ENCODE measurements around the gene ICE2.

The ICE2 gene

GRCh38 chr15:60494108-60494507 lies 15.2 kb upstream of the ICE2 start:
- no peak for DNase-seq

DNA sequence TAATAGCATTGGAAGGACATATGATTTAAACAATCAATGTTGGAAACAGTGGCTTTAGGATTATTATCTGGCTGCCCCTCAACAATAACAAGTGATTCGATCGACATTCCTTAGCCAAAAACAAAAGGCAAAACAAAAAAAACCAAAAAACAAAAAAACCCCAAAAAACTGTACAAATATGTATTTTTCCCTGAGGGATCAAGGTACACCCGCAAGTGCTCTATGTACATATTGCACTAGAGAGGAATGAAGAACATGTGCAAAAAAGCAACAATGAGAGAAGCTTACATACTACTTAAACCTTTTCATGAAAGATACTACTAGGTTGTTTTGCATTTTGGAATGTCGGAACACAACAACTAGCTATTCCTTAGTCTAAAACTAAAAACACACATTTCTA lies 14.2 kb upstream of the ICE2 start:
- no peak for DNase-seq

DNA sequence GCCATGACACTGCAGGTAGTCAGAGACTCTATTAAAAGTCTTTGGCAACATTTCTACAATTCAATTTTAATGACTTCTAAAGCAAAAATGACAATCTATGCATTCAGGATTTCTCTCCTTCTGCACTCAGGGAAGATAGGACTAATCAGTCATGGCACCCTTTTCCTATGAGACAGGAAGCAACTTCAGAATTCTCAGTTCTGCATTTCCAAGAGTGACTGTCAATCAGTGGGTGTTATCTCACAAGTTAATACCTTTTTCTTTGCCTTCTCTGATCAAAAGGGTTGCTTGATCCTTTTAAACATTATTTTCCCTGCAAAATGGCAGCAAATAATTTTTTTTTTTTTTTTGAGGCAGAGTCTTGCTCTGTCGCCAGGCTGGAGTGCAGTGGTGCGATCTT lies 7.8 kb upstream of the ICE2 start:
- no peak for DNase-seq

DNA sequence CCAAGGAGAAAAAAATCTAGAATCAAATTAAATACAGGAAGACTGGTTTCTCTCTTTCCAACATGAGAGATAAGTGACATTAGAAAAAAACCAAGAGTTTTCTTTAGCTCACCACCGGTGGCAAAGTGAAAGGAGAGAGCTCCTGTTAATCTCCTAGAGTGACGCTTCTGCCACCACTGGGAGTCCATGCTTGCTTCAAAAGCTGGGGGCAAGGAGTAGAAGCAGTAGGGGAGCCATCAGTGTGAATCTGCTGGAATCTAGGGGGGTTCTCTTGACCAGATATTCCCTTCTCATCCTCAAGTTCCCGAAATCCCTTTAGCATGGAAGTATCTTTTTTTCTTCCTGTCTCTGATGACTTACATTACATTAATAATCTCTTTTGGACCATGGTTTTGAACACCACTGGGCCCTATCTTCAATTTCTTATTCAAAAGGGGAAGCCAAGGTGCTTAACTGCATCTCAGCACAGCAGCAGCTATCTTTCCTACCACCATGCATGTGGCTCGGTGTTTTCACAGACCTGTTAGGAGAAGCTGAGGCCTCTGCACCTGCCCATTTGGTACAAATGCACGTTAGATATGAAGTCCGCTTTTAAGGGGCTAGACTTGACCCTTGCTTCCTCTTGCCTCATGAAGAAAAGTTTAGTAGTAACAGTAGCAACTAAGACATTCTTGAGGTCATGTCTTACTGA lies 6.6 kb upstream of the ICE2 start:
- DNase-seq, result no peak

- no peak for DNase-seq
Measured at GRCh38 chr15:60483042-60483441, 4.1 kb upstream of the ICE2 start.

DNA sequence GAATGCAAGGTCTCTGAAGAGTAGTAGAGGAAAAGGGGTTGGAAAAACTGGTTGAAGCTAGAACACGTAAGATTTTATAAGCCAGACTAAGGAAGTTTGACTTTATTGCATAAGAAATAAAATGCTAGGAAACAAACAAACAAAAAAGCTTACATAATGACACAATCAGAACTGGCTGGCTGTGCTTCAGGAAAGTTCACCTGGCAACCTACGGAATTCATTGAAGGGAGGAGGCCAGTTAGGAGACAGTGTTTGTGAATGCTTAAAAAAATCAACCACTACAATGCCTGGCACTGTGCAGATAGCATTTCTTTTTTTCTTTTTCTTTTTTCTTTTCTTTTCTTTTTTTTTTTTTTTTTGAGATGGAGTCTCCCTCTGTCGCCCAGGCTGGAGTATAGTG lies 1.9 kb upstream of the ICE2 start:
- DNase-seq, result no peak

GRCh38 chr15:60480149-60480548 lies 1.2 kb upstream of the ICE2 start:
- DNase-seq, result no peak

DNA sequence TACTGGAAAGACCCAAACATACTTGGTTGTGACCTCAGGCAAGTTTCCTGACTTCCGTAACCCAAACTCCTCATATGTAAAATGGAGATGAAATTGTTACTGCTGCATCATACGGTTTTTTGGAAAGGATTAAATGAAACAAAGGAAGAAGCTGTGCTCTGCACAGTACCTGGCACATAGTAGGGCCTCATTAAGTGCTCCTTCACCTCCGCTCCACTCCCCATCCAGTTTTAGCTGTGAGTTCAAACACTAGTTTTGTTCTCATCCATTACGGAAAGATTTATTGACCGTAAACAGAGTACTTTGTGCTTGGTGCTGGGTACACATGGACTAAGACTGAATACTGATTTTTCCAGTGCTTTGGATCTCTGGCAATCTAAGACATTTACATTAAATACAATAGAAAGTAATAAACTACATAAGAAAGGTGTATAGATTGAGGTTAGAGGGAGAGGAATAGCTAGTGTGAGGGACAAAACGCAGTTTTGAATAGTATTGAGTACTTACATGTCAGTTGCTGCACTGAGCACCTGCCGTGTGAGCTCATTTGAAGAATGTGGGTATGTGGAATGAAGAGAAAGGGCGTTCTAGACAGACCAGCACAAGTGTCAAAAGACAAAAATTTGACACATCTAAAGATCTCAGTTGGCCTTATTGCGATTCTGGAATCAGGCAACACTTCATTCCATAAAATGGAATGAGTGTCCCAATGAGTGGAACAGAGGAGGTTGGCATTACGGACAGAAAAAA lies 594 bp upstream of the ICE2 start:
- no peak for DNase-seq

- no peak for DNase-seq
Measured at GRCh38 chr15:60477916-60478565, 901 bp downstream of the ICE2 start.

- DNase-seq, result no peak
Measured at GRCh38 chr15:60477164-60477563, 1.8 kb downstream of the ICE2 start.

- no peak for DNase-seq
Measured at GRCh38 chr15:60476713-60477112, 2.2 kb downstream of the ICE2 start.

DNA sequence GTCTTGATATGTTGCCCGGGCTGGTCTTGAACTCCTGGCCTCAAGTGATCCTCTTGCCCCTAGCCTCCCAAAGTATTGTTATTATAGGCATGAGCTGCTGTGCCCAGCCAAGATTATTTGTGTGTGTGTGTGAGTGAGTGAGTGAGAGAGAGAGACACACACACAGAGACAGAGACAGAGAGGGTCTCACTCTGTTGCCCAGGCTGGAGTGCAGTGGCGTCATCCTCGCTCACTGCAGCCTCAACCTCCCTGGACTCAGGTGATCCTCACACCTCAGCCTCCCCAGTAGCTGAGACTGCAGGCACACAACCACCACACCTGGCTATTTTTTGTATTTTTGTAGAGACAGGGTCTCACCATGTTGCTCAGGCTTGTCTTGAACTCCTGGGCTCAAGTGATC lies 5.8 kb downstream of the ICE2 start:
- DNase-seq, result no peak

DNA sequence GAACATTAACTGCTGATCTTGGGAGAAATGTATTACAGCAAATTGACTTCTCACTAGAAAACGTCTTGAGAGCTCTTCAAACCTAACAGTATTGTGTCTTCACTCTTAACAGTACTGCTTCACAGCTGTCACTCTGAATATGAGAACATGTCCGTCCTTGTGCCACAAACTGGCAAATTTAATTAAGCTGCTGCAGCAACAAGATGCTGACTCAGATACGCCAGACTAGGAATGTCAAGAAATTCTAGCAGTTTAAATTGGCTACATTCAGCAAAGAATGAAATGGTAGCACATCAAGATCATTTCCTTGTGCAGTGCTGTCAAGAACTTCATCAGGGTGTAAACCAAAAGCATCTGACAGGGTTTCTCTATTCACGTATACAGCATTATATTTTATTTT lies 7.6 kb downstream of the ICE2 start:
- no peak for DNase-seq

- DNase-seq, result no peak
Measured at GRCh38 chr15:60469893-60470641, 8.9 kb downstream of the ICE2 start.

DNA sequence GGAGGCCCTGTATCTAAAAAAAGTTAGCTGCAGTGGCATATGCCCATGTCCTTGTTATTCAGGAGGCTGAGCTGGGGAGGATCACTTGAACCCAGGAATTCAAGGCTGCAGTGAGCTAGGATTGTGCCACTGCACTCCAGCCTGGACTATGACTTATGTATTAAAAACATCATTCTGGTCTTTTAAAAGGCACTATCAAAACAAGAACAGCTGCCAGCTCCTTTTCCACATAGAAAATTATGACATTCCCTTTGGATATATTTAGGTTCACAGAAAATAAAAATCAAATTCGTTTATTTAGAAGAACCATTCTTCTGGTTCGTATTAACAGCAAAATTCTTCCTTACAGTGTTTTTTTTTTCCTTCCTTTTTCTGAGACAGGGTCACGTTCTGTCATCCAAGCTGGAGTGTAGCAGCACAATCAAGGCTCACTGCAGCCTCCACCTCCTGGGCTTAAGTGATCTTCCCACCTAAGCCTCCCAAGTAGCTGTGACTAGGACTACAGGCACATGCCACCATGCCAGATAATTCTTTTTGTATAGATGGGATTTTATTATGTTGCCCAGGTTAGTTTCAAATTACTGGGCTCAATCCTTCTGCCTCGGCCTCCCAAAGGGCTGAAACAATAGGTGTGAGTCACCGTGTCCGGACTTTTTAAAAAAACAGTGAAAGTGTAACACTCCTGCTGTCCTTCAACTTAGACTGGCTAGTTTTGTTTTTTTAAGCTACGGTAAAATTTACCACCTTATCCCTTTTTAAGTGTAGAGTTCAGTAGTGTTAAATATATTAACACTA lies 13.9 kb downstream of the ICE2 start:
- no peak for DNase-seq

- DNase-seq, result no peak
Measured at GRCh38 chr15:60462027-60462426, 16.9 kb downstream of the ICE2 start.

DNA sequence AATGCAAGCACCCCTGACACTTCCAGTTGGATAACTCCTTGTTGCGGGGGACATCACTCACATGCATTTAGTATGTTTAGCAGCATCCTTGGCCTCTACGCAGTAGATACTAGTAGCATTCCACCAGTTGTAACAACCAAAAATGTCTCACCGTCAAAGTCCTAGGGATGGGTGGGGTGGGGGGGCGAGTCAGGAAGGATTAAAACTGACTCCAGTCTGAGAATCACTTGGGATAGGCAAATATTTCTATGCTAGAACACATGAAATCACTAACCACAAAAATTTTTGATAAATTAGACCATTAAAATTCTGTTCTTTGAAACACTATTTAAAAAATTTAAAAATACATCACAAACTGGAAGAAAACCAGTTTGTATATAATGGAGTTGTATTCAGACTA lies 18.0 kb downstream of the ICE2 start:
- DNase-seq, result no peak

GRCh38 chr15:60458721-60459120 lies 20.2 kb downstream of the ICE2 start:
- DNase-seq, result no peak

- no peak for DNase-seq
Measured at GRCh38 chr15:60457985-60458384, 21.0 kb downstream of the ICE2 start.

DNA sequence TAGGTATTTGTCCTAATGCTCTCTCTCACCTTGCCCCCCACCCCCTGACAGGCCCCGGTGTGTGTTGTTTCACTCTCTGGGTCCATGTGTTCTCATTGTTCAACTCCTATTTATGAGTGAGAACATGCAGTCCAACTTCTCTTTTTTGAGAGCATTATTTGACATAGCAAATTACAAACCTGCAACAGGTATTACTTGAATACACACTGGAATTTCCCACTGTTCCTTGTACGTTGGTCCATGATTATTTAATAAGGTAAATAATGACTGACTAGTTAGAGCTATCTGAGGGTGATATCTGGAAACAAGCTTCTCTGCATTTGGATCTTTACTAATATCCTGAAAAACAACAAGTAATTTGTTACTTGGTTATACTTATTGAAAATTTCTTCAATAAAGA lies 24.1 kb downstream of the ICE2 start:
- no peak for DNase-seq

DNA sequence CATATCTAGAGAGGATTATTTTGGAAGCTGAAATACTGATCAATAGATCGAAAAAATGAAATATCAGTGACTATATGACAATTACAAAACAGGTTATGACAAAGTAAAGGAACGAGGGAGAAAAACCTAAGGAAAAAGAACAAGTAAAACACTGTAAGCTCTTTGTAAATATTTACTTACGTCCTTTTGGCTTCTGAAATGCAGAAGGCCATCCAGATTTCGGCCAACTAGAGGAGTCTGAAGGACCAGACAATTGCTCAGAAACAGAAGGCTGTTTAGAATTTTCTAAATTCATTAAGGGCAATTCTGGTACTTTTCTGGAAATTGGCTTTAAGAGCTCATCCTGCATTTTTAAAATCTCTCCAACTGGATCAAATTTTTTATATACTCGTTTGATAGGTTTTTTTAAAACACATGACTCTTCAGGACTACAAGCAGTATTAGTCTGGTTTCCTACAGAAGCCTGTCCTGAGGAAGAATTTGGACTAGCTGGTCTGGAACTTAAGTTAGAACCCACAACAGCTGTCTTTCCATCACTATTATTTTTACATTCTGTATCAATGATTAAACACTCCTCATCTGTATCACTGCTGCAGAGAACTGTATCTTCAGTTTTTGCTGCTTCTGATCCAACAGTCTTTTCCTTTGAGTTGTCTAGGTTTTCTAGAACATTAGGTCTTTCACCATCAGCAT lies 30.1 kb downstream of the ICE2 start:
- DNase-seq, result no peak

DNA sequence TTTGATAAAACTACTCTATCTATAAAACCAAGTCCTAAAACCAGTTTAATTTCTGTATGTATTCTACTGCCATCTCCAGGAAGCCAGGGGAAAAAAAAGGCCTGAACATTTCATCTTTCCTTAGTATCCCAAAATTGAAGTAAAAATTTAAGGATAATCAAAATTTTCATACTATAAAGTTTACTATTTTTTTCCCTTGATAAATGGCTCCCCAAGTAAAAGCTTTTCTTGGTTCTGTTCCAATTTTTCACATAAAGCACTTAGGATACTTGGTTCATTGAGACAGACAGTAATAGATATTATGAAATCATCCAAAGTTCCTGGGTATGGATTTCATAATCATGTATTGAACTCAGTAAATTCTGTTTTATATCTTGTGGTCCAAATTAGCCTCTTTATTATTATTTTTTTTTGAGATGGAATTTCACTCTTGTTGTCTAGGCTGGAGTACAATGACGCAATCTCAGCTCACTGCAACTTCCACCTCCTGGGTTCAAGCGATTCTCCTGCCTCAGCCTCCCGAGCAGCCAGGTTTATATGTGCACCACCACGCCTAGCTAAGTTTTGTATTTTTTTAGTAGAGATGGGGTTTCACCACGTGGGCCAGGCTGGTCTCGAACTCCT lies 34.5 kb downstream of the ICE2 start:
- DNase-seq, result no peak
